Endodermal cell (in vitro differentiated cells): ENCODE results near the gene PCSK6. TPM values are rescaled to one million over a fixed set of nuclear protein-coding genes. Genes with fewer than 3 reads are reported as not detected.

ENCODE experiments used
- DNase-seq: peaks from one replicate; pipeline ENCODE4 v3.0.0-alpha.2; 2017
- H3K27ac ChIP-seq: 2 replicates; pipeline ENCODE4 v1.5.1; 2013; ENCODE audit warnings: mild to moderate bottlenecking, low read depth, low read length, moderate library complexity
- H3K27me3 ChIP-seq: 2 replicates; pipeline ENCODE4 v1.6.1; 2013; ENCODE audit warnings: mild to moderate bottlenecking, low read length, moderate library complexity; ENCODE audit not compliant: insufficient read depth, control insufficient read depth, poor library complexity, severe bottlenecking
- H3K36me3 ChIP-seq: 2 replicates; pipeline ENCODE4 v1.7.0; 2013; ENCODE audit warnings: mild to moderate bottlenecking, low read length, moderate library complexity; ENCODE audit not compliant: control insufficient read depth, insufficient read depth
- H3K4me1 ChIP-seq: one replicate; pipeline ENCODE4 v1.7.0; 2013; ENCODE audit warnings: low read length; ENCODE audit not compliant: control insufficient read depth, insufficient read depth
- H3K4me3 ChIP-seq: 2 replicates; pipeline ENCODE4 v1.5.1; 2013; ENCODE audit warnings: mild to moderate bottlenecking, low read length, moderate library complexity
- H3K9ac ChIP-seq: 2 replicates; pipeline ENCODE4 v1.6.1; 2013; ENCODE audit warnings: mild to moderate bottlenecking, low read length, moderate library complexity; ENCODE audit not compliant: poor library complexity, severe bottlenecking; ENCODE audit errors: extremely low read depth
- H3K9me3 ChIP-seq: 2 replicates; pipeline ENCODE4 v1.6.1; 2013; ENCODE audit warnings: mild to moderate bottlenecking, low read length, moderate library complexity; ENCODE audit not compliant: control insufficient read depth
- H3K27ac Mint-ChIP-seq: 2 replicates; pipeline ENCODE4 v1.8.0; 2020; ENCODE audit warnings: mixed read lengths
- H3K27me3 Mint-ChIP-seq: 2 replicates; pipeline ENCODE4 v1.8.0; 2021; ENCODE audit warnings: mild to moderate bottlenecking, mixed read lengths; ENCODE audit not compliant: insufficient read depth
- H3K36me3 Mint-ChIP-seq: 2 replicates; pipeline ENCODE4 v1.8.0; 2020; ENCODE audit warnings: low read depth, mixed read lengths
- H3K4me1 Mint-ChIP-seq: 2 replicates; pipeline ENCODE4 v1.8.0; 2020; ENCODE audit warnings: mixed read lengths
- H3K4me3 Mint-ChIP-seq: 2 replicates; pipeline ENCODE4 v1.8.0; 2020; ENCODE audit warnings: mild to moderate bottlenecking, moderate library complexity, mixed read lengths
- H3K9me3 Mint-ChIP-seq: 2 replicates; pipeline ENCODE4 v1.8.0; 2020; ENCODE audit warnings: mild to moderate bottlenecking, mixed read lengths
- WGBS, 2 experiments: methylation state at CpG; one replicate each; pipeline versions ENCODE4 v1.1.5 to v1.1.7; 2013; ENCODE audit warnings: missing lambda C conversion rate in 2 of 2, mixed read lengths in 1 of 2; ENCODE audit not compliant: insufficient coverage in 1 of 2, insufficient read length in 1 of 2; 5-methylcytosine and 5-hydroxymethylcytosine counted together
- total RNA-seq, 2 donors: library from RNA; stranded (reverse); fragmentation: NEBNext Ultra II Directional in 1 of 2; extraction: Animal tissue kit (Norgen Biotek cat#: 25700) in 1 of 2; gene quantifications; 2 replicates in 1 of 2; 3 replicates in 1 of 2; pipeline ENCODE4 v1.2.1, GENCODE V29; 2021
- TF ChIP-seq, protein P1 (sequence below): fragments of 200-600 bp; sonication (generic); conservative IDR thresholded peaks from 2 replicates; pipeline ENCODE4 v1.5.0; 2021; ENCODE audit warnings: antibody characterized with exemption, mild to moderate bottlenecking

Gene PCSK6
- total RNA-seq, 2 donors from 2014 or later: 6.6 to 9.8 TPM

DNA sequence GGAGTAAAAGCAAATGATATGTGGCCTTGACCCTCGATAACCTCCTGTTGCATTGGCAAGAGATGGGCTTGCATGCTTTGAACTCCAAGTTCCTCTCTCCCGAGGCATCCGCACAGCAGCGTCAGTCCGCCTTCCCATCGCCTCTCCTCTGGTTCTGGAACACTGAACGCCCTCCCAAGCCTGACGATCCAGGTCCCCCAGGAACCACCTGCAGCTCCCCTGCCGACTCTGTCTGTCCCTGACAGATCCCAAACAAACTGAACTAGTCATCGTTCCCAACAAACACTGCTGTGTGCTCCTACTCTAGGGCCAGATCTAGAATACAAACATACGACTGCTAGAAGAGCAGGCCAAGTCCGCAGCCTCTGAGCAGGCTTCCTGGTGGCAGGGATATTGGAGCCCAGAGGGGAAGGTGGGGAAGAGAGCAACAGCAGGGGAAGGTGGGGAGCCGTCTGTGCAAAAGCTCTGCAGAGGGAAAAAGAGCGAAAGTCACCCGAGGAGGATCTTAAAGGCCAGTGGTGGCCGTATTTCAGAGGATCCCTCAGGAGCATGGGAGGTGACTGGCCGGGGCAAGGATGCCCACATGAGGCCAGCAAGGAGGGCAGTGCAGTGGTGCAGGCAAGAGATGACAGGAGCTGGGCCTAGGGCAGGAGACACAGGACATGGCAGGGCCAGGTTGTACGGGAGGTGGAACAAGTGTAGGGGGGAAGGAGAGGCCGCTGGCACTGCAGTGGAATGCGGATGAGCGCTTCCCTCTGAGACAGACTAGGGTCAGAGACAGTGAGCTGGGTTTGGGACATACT, 50.8 kb downstream of the PCSK6 start:
- Histone ChIP-seq H3K9ac (no peak overlapping the region), H3K4me3 (no peak overlapping the region), H3K9me3 (no peaks in the 10 kb centered on the region), H3K36me3 (no peaks in the 10 kb centered on the region), H3K27me3 (no peaks in the 10 kb centered on the region), H3K4me1 (peaks cover 4% of the 10 kb centered on the region), H3K27ac (no peak overlapping the region)
- Mint-ChIP-seq H3K27me3 (peaks cover 2% of the 10 kb centered on the region), H3K36me3 (no peaks in the 10 kb centered on the region), H3K9me3 (no peaks in the 10 kb centered on the region), H3K4me3 (no peak overlapping the region), H3K4me1 (peaks cover 4% of the 10 kb centered on the region), H3K27ac (no peak overlapping the region)
- DNase-seq: no peak
- WGBS, 2 experiments: 91 to 97% methylated on average over 15 to 21 of the region's 21 CpGs
- TF ChIP-seq, protein P1, sequence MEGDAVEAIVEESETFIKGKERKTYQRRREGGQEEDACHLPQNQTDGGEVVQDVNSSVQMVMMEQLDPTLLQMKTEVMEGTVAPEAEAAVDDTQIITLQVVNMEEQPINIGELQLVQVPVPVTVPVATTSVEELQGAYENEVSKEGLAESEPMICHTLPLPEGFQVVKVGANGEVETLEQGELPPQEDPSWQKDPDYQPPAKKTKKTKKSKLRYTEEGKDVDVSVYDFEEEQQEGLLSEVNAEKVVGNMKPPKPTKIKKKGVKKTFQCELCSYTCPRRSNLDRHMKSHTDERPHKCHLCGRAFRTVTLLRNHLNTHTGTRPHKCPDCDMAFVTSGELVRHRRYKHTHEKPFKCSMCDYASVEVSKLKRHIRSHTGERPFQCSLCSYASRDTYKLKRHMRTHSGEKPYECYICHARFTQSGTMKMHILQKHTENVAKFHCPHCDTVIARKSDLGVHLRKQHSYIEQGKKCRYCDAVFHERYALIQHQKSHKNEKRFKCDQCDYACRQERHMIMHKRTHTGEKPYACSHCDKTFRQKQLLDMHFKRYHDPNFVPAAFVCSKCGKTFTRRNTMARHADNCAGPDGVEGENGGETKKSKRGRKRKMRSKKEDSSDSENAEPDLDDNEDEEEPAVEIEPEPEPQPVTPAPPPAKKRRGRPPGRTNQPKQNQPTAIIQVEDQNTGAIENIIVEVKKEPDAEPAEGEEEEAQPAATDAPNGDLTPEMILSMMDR: no peak

DNA sequence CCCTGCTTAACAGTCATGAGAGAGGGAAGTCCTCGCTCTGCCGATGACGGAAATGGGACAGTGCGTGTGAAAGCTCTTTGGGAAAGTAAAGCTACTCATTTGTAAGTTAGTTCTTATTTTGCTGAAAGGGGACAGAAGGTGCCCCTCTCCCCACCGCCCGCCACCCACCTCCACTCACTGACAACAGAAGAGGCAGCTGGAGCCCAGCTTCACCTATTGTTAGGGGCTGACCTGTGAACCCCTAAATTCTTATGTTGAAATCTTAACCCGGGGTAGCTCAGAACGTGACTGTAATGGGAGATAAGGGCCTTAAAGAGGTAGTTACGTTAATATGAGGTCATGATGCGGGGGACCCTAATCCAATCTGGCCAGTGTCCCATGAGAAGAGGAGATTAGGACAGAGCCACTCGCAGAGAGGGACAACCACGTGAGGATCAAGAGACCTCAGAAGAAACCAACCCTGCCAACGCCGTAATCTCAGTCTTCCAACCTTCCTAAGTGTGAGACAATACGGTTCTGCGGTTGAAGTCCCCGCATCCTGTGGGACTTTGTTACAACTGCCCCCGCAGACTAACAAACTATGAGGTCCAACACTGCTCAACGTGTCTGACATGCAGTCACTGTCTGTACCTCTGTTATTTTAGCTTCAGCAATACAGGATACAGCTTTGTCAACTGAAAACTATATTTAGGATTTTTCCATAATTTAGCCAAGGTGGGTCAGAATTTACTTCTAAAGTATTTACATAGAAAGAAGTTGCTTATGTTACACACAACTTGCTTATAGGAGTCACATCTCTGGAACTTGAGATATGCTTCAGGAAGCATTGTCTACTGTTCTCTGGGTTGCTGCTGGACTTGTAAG, 51.7 kb downstream of the PCSK6 start:
- H3K36me3 Mint-ChIP-seq: no peaks in the 10 kb centered on the region
- H3K4me3 ChIP-seq: no peak overlapping the region
- peaks cover 2% of the 10 kb centered on the region for H3K27me3 Mint-ChIP-seq
- no peak overlapping the region for H3K4me3 Mint-ChIP-seq
- peaks cover 4% of the 10 kb centered on the region for H3K4me1 ChIP-seq
- TF ChIP-seq, protein P1: no peak
- H3K4me1 Mint-ChIP-seq: peaks cover 4% of the 10 kb centered on the region
- no peak overlapping the region for H3K27ac ChIP-seq
- no peaks in the 10 kb centered on the region for H3K36me3 ChIP-seq
- H3K27ac Mint-ChIP-seq: no peak overlapping the region
- H3K9ac ChIP-seq: no peak overlapping the region
- no peaks in the 10 kb centered on the region for H3K27me3 ChIP-seq
- no peak for DNase-seq
- H3K9me3 ChIP-seq: no peaks in the 10 kb centered on the region
- no peaks in the 10 kb centered on the region for H3K9me3 Mint-ChIP-seq
- 92 to 95% methylated on average over 15 to 19 of the region's 19 CpGs for WGBS, 2 experiments

DNA sequence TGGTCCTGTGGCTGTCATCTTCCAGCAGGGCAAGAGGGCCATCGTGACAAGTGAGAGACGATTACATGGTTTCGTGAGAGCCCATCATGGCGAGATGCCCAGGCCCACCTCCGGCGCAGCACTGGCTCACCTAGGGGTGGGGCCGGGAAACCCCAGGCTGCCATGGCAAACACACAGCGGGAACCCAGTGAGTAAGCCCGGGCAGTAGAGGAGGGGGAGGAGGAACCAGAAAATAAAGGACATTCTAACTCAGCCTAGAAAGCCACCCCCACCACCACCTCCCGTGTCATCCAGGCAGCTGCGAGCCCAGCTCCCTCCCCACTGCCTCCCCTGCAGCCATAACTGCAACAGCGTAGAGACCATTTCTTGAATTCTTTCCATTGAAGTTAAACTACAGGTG, 52.3 kb downstream of the PCSK6 start:
- no peaks in the 10 kb centered on the region for H3K27me3 ChIP-seq
- Mint-ChIP-seq H3K4me3 (no peak overlapping the region), H3K27me3 (peaks cover 2% of the 10 kb centered on the region), H3K4me1 (peaks cover 4% of the 10 kb centered on the region), H3K9me3 (no peaks in the 10 kb centered on the region), H3K27ac (no peak overlapping the region), H3K36me3 (no peaks in the 10 kb centered on the region)
- no peak for DNase-seq
- TF ChIP-seq, protein P1: no peak
- WGBS, 2 experiments: 60 to 89% methylated on average over 2 to 10 of the region's 12 CpGs
- no peaks in the 10 kb centered on the region for H3K9me3 ChIP-seq
- no peak overlapping the region for H3K27ac ChIP-seq
- peaks cover 4% of the 10 kb centered on the region for H3K4me1 ChIP-seq
- H3K4me3 ChIP-seq: no peak overlapping the region
- H3K9ac ChIP-seq: no peak overlapping the region
- no peaks in the 10 kb centered on the region for H3K36me3 ChIP-seq
